Articular chondrocyte of knee joint (primary cell): ENCODE results near the gene ALDH3B2. TPM values are rescaled to one million over a fixed set of nuclear protein-coding genes. Genes with fewer than 3 reads are reported as not detected.

ENCODE experiments used
- small RNA-seq: library from RNA; depleted of rRNA; stranded (forward); fragments of <200 nt; gene quantifications from one replicate; pipeline ENCODE3, GENCODE V24; 2012
- total RNA-seq: library from RNA; depleted of rRNA; stranded (reverse); fragments of >200 nt; gene quantifications from 2 replicates; pipeline ENCODE4 v1.2.3, GENCODE V29; 2012

ALDH3B2 gene
- total RNA-seq: not detected in 2 replicates

GRCh38 chr11:67674442-67674871 lies at the start of gene ALDH3B2:
ALDH3B2 (minus strand) TSS chr11:67674623; CDS start chr11:67666935, 7,688 bp downstream.

GRCh38 chr11:67639438-67639859 lies 35.0 kb downstream of the ALDH3B2 start, which contains the start of gene TBX10:
TBX10 (minus strand) TSS chr11:67639763; CDS start chr11:67639472, 291 bp downstream.

GRCh38 chr11:67629386-67630227 lies 44.8 kb downstream of the ALDH3B2 start, which contains the start of gene NUDT8:
NUDT8 (minus strand) TSS chr11:67629937; CDS start chr11:67629911, 26 bp downstream.

Small RNA genes within 50 kb of the gene (small RNA-seq; reads per million reads assigned to genes)
- gene RPL37P2: 0.15 reads per million

Other genes starting within 250 kb of the ALDH3B2 start
- gene RPS6KB2, start 246.1 kb downstream of the ALDH3B2 start, total RNA-seq: 33.2 and 35.3 TPM in 2 replicates
- 0.11 and 0.26 TPM in 2 replicates for gene PTPRCAP, start 236.9 kb downstream of the ALDH3B2 start, total RNA-seq
- gene CORO1B, start 231.1 kb downstream of the ALDH3B2 start, total RNA-seq: 59.1 and 86.2 TPM in 2 replicates
- gene GPR152, start 221.9 kb downstream of the ALDH3B2 start, total RNA-seq: not detected in 2 replicates
- 0.11 TPM in 1 of 2 replicates, not detected in the other for gene CABP4, start 219.3 kb downstream of the ALDH3B2 start, total RNA-seq
- 20.3 and 28.2 TPM in 2 replicates for gene TMEM134, start 205.4 kb downstream of the ALDH3B2 start, total RNA-seq
- gene AIP, start 191.6 kb downstream of the ALDH3B2 start, total RNA-seq: 35.5 and 38.2 TPM in 2 replicates
- 15.5 and 17.0 TPM in 2 replicates for gene PITPNM1, start 169.3 kb downstream of the ALDH3B2 start, total RNA-seq
- gene CDK2AP2, start 166.5 kb downstream of the ALDH3B2 start, total RNA-seq: 13.6 and 13.7 TPM in 2 replicates
- gene CABP2, start 151.2 kb downstream of the ALDH3B2 start, total RNA-seq: not detected in 2 replicates
- 444 and 488 TPM in 2 replicates for gene GSTP1, start 90.8 kb downstream of the ALDH3B2 start, total RNA-seq
- 99.6 and 138 TPM in 2 replicates for gene NDUFV1, start 67.7 kb downstream of the ALDH3B2 start, total RNA-seq
- gene NUDT8, start 44.7 kb downstream of the ALDH3B2 start, total RNA-seq: 2.9 and 5.8 TPM in 2 replicates
- not detected in 2 replicates for gene TBX10, start 34.9 kb downstream of the ALDH3B2 start, total RNA-seq
- gene ACY3, start 23.9 kb downstream of the ALDH3B2 start, total RNA-seq: not detected in 2 replicates